ENCODE measurements around the gene BMERB1. TPM values are rescaled to one million over a fixed set of nuclear protein-coding genes. Genes with fewer than 3 reads are reported as not detected.
"Not testable (repeated sequence)": the region's sequence is repeated elsewhere in the genome, so short reads cannot be mapped to it uniquely, and the experiment has no call there.

BMERB1 gene
- total RNA-seq, 1 experiment from 2014 or later, result 13.6 TPM

GRCh38 chr16:15605839-15606517 is 171.6 kb downstream of the BMERB1 start:
- POLR2A ChIA-PET, result no interaction called here
- DNase-seq (ENCODE audit: low spot score) (no peak), ATAC-seq (no peak)
- peaks cover 6% of the 10 kb centered on the region for H3K4me1 Mint-ChIP-seq
- H3K4me3 Mint-ChIP-seq, result no peak overlapping the region
- TF ChIP-seq SMAD4 (CRISPR knock-in tag; IDR thresholded peaks at IDR 0.05) (no peak), TCF7 (CRISPR knock-in tag; IDR thresholded peaks at IDR 0.05; ENCODE audit: low read depth) (no peak), E2F5 (CRISPR knock-in tag; IDR thresholded peaks at IDR 0.05) (no peak), TP53 (CRISPR knock-in tag; IDR thresholded peaks at IDR 0.05) (no peak), CTCF (IDR thresholded peaks at IDR 0.05) (no peak)
- CTCF ChIA-PET, result no interaction called here
- H3K27me3 Mint-ChIP-seq (ENCODE audit: low read depth), result no peaks in the 10 kb centered on the region
- peaks cover 72% of the 10 kb centered on the region for H3K36me3 Mint-ChIP-seq
- H3K27ac Mint-ChIP-seq, result peak overlapping the region; percentile 31; the same call in 1 of the 2 replicates
- H3K9me3 Mint-ChIP-seq, result no peaks in the 10 kb centered on the region

- ATAC-seq (no peak), DNase-seq (ENCODE audit: low spot score) (no peak)
- Mint-ChIP-seq H3K4me1 (no peaks in the 10 kb centered on the region), H3K9me3 (no peaks in the 10 kb centered on the region), H3K27ac (peak overlapping the region; percentile 7), H3K36me3 (peaks cover 67% of the 10 kb centered on the region), H3K4me3 (no peak overlapping the region), H3K27me3 (ENCODE audit: low read depth) (no peaks in the 10 kb centered on the region)
- no peak for TF ChIP-seq E2F4 (CRISPR knock-in tag; IDR thresholded peaks at IDR 0.05; ENCODE audit: borderline replicate concordance, low read depth)
- TF ChIP-seq NR1H2 (CRISPR knock-in tag; IDR thresholded peaks at IDR 0.05), result no peak
- TF ChIP-seq ZNF425 (CRISPR knock-in tag; conservative IDR thresholded peaks at IDR 0.05), result no peak
- ChIA-PET CTCF (no interaction called here), POLR2A (no interaction called here)
Observed at GRCh38 chr16:15606518-15607220, 172.3 kb downstream of the BMERB1 start.

- CTCF ChIA-PET; DNase-seq (ENCODE audit: low spot score); H3K9me3 Mint-ChIP-seq; POLR2A ChIA-PET; H3K27me3 Mint-ChIP-seq (ENCODE audit: low read depth); H3K4me3 Mint-ChIP-seq; H3K4me1 Mint-ChIP-seq; ATAC-seq: not testable (repeated sequence)
- H3K36me3 Mint-ChIP-seq, result peaks cover 65% of the 10 kb centered on the region
- H3K27ac Mint-ChIP-seq, result 0 out of 2 replicates have a peak overlapping the region, but pooled peaks have one; percentile 7
Observed at GRCh38 chr16:15607221-15607699, 172.9 kb downstream of the BMERB1 start.

- Mint-ChIP-seq H3K27me3 (ENCODE audit: low read depth) (no peaks in the 10 kb centered on the region), H3K4me1 (no peaks in the 10 kb centered on the region), H3K9me3 (no peaks in the 10 kb centered on the region), H3K36me3 (peaks cover 66% of the 10 kb centered on the region), H3K4me3 (no peak overlapping the region), H3K27ac (no peak overlapping the region)
- DNase-seq (ENCODE audit: low spot score) (no peak), ATAC-seq (no peak)
- TF ChIP-seq ZNF263 (CRISPR knock-in tag; IDR thresholded peaks at IDR 0.05; ENCODE audit: low read depth) (no peak), GABPB1 (CRISPR knock-in tag; IDR thresholded peaks at IDR 0.05) (peak; percentile 34; the same call in 1 of the 2 replicates)
- POLR2A ChIA-PET, result no interaction called here
- CTCF ChIA-PET, result interaction anchor here (0.7 kb wide), 1 partner anchor 43 kb away, joined by 3 read pairs; no protein-coding TSS in a partner anchor
Observed at GRCh38 chr16:15607700-15608396, 173.5 kb downstream of the BMERB1 start.
